GM19351 (cell line): Measurements from ENCODE around the gene CRYL1.
"Not testable (repeated sequence)": the region's sequence is repeated elsewhere in the genome, so short reads cannot be mapped to it uniquely, and the experiment has no call there.

Experiments used
- ATAC-seq: cut with Tn5 transposase; IDR thresholded peaks from one replicate; pipeline ENCODE4 v1.9.1; 2021; ENCODE audit warnings: mild to moderate bottlenecking, moderate library complexity; ENCODE audit not compliant: unreplicated experiment

CRYL1 gene

DNA sequence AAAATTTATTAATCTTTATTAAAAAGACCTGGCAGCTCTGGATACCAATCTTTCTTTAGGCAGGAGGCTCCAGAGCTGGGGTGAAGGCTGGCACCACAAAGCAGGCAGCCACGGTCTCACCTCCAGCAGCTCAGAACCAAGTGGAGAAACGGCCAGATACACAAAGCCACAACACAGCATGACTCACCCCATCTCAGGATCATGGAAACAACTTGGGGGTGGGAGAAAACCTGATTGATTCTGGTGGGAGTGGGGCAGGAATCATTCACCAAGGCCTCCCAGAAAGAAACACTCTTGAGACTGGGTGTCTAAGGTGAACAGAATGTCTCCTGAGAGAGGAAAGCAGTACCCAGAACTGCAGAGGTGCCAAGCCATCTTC lies 64.2 kb downstream of the CRYL1 start:
- no peak for ATAC-seq

DNA sequence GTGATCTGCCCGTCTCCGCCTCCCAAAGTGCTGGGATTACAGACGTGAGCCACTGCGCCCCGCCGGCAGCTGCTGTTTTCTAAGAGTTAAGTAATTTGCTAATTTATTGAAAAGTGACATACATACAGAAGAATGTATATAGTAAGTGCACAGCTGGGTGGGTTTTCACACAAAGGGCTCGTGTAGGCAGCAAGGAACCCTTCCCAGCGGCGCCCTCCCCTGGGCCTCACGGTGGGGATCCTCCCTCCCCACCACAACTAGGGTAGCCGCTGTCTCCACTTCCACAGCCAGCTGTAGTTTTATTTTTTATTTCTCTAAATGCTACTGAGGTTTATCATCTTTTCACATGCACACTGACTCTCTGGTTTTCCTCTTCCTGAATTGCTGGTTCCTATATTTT lies 64.9 kb downstream of the CRYL1 start:
- ATAC-seq, result no peak

DNA sequence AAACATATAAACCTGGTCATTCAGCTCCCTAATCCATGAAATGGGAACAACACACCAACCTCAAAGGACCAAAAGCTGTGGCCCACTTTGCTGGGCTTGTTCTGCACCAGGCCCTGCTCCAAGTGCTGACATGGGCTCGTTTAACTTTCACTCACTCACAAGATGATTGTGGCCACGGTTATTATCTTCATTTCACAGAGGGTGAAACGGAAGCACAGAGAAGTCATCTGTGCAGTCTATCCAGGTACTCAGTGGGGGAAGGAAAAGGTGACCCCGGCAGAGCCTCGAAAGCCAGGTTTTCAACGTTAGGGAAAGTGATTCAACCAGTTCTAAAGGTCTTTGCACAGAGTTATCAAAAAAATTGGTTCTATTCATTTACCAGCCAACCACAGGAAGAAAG lies 68.0 kb downstream of the CRYL1 start:
- ATAC-seq, result no peak

DNA sequence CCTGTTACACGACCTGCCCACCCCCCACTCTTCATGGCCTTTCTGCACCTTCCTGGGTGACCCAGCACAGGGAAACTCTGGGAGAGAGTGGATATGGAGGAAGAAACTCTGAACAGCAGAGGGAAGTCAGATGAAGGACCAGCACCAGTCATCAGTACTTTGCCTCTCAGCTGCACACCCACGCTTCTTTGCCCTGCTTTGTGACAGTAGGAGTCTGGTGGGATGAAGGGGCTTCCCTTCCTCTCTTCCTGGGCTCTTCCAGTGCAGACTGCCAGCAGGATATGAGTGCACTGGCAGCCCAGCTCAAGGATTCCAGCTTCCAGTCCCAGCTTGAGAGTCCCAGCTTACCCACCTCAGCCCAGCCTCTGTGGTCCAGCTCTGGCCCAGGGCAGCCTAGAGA lies 68.9 kb downstream of the CRYL1 start:
- no peak for ATAC-seq

DNA sequence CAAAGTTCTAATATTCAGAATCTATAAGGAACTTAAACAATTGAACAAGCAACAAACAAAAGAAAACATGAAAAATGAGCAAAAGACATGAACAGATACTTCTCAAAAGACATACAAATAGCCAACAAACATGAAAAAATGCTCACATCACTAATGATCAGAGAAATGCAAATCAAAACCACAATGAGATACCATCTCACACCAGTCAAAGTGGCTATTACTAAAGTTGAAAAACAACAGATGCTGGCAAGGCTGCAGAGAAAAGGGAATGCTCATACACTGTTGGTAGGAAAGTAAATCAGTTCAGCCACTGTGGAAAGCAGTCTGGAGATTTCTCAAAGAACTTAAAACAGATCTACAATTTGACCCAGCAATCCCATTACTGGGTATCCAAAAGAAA lies 74.3 kb downstream of the CRYL1 start:
- ATAC-seq, result no peak

DNA sequence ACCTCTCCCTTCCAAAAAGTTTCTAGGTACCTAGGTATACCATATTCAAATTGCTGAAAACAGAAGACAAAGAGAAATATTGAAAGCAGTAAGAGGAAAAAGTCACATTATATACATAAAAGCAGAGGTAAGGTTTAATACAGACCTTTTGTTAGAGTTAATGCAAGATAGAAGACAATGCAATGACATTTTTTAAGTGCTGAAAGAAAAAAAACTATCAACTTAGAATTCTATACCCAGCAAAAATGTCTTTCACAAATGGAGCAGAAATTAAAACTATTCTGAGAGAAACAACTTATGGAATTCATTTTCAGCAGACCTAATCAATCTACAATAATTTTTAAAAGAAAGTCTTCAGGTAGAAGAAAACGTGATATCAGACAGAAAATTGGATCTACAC lies 77.2 kb downstream of the CRYL1 start:
- ATAC-seq, result no peak

DNA sequence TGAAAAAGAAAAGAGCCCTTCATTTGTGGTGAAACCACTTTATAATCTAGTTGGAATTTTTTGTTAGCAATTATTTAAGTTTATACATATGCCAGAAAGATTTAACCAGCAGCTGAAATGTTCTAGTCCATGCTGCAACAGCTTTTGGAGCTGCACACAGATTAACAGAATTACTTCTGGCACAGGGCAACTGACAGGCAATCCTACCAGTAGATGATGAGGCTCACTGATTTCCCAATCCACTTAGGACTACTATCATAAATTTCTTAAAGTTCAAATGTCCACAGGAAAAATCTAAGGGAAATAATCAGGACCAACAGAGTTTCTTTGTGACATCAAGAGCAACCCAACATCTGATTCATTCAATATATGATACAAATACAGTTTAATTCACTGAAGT lies 78.8 kb downstream of the CRYL1 start:
- ATAC-seq, result no peak

DNA sequence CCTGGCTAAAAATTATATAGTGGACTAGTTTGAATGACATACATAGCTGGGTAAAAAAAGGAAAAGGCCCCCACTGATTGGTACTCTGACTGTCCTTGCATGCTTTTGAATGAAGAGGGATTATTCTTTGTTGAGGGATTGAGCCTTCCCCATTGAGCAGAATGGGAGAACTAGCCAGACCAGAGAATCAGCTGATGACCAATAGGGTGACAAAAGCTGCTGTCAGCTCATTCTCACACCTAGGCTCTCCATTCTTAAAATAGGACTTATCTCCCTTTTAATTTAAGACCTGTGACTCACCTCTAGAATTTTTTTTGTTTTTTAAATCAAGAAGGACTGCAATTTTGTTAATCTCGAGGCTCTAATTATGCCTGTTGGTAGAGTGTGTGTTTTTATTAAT lies 79.3 kb downstream of the CRYL1 start:
- ATAC-seq, result no peak

DNA sequence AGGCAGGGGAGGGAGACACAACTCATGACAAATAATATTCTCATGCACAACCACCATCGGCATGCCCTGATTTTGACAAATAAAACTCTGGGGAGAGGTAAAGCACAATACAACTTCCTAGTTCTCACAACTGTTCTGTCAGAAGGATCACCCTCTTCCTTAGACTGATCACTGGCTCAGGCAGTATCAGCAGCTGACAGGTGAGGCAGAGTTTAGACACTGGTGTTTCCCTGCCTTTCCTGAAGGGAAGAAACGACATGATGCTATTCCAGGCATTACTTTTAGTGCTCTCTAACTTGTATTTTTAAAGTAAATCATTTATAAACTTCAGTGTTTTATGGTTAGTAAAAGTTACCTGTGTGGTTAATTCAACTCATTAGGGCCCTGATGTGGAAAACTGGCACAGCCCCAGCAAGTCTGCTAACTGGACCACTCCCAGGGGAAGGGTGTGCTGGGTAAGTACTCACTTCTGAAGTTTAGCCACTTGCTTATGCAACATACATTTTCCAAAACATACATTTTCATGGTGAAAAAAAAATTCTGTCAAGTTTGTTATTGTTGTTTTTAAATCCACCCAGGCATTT lies 82.8 kb downstream of the CRYL1 start:
- ATAC-seq, result no peak

DNA sequence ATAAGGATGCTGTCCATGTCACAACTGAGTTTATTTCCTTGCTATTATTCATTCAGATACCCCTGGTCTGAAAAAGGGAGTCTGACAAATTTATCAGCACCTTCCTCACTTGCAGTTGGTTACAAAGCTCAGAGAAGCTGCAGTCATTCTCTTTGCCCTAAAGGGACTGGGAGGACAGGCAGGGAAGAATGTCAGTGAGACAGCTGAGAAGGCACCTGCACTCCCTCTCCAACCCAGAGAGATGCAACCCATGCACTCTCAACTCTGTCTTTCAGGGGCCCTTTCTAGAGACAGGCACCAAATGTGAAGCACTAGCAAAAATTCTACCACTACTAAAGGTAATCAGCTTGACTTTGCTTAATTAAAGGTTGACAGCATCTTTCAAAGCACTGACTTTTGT lies 83.3 kb downstream of the CRYL1 start:
- ATAC-seq, result no peak

DNA sequence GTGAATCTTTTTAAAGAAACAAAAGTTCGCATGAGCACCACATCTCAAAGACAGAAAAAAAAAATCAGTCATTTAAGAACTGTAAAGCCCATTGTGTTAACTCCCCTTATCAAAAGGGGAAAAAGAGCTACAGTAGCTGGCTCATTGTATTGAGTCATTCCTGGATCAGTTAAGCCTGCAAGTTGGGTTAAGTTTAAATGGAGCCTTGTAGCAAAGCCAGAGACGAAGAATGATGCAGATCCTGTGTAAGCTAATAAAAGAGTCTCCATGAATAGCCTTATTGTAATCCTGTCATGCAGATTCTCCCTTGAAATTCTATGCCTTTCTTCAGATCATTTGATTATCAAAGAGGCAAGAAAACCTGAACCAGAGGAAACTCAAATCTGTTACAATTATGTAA lies 83.8 kb downstream of the CRYL1 start:
- no peak for ATAC-seq

DNA sequence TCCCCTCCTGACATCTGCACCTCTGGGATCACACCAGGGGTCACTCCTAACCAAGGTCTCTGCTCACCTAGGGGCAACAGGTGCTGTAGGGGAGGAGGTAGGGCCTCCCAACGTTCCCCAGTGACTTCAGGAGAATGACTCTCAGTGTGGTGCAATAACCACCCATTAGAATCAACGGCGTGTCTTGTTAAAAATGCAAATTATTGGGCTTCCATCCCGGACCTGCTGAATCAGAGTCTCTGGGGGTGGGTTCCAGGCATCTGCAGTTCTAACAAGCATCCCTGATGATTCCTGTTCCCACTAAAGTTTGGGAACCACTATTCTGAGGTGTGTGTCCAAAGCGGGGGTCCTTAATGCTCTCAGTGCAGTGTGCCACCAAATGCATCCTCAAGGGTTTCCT lies 84.6 kb downstream of the CRYL1 start:
- no peak for ATAC-seq

DNA sequence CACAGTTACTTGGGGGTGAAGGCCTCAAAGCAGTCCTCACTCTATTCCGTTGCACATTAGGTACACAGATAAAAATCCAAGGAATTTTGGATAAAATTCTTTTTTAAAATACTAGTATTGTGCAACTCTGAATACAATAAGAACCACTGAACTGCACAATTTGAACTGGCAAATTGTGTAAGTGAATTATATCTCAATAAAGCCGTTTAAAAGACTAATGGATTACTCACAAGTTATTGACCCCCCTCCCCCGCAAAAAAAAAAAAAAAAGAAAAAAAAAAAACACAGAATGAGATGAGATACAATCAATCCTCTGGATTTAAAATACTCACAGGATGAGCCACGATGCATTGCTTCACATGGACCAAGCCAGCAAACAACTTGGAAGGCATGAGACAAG lies 86.4 kb downstream of the CRYL1 start:
- ATAC-seq, result no peak

DNA sequence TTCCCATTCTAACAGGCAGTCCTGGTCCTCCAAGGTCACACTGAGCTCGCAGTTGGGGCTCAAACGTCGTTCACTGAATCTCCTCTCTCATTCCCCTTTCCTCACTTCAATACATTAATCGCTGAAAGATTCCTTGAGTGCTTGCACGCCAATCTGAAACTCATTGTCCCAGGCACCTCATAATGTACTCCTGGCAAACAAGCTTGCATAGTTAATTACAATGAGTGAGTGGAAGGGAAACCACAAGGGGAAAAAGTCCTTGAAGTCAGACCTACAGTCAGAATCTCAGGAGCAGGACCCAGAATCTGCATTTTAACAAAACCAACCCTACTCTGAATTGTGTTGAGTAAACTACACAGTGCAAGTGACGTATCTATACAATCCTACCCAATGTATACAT lies 86.9 kb downstream of the CRYL1 start:
- ATAC-seq, result no peak

DNA sequence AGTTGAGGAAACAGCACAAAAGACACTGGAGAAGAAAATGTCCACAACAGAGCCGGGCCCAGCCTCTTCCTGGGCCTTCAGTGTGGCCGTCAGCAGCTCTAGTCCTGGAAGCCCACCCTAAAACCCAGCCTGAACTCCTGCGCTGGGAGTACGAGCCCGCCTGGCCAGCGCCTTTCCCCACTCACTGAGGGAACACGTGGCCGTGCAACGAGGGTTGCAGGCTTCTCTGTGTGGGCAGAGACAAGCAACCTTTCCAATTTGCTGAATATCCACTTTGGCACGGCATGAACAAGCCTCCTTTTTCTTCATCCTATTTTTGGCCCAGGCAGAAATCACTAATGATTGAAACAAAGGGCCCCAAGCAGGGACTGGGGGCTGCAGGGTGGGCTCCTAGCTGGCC lies 89.2 kb downstream of the CRYL1 start:
- ATAC-seq, result no peak

DNA sequence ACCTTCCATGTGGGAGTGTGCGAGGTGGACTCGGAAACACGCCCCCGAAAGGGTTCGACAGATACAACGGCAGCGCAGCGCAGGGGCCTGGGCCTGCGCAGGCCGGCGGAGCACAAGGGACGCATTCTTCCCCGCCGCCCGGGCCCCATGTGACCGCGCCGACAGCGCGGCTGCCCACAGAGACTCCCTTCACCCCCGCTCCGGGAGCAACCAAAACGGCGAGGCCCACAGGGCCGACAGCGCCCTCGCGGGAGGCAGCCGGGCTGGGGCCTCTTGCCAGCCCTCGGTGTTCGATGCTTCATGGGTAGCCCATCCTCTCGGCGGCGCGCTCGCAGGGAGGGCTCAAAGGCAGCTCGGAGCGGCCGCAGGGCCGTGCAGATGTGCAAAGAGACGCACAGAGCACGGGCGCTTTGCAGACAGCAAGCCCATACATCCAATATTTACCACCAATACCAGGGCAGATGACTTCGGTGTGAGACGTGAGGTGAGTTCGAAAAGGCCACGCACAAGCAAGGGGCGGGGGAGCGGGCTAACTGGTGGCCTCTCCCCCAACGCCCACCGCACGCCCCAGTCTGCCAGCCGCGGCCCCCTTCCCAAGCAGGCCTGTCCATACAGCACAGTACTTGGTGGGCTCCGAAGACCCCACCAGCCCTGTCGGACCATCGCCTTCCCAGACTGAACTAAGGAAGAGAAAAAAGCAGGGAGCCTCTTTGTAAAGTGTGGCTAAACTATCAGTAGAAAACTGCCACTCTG lies 89.9 kb downstream of the CRYL1 start:
- ATAC-seq, result no peak

DNA sequence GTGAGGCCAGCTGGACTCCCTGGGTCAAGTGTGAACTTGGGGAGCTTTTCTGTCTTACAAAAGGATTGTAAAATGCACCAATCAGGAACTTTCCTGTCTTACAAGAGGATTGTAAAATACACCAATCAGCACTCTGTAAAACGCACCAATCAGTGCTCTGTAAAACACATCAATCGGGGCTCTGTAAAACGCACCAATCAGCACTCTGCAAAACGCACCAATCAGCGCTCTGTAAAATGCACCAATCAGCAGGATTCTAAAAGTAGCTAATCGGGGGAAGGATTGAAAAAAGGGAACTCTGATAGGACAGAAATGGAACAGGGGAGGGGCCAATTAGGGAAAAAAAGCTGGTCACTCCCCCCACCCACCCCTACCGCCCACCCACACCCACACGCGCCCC lies 91.4 kb downstream of the CRYL1 start:
- not testable (repeated sequence) for ATAC-seq

DNA sequence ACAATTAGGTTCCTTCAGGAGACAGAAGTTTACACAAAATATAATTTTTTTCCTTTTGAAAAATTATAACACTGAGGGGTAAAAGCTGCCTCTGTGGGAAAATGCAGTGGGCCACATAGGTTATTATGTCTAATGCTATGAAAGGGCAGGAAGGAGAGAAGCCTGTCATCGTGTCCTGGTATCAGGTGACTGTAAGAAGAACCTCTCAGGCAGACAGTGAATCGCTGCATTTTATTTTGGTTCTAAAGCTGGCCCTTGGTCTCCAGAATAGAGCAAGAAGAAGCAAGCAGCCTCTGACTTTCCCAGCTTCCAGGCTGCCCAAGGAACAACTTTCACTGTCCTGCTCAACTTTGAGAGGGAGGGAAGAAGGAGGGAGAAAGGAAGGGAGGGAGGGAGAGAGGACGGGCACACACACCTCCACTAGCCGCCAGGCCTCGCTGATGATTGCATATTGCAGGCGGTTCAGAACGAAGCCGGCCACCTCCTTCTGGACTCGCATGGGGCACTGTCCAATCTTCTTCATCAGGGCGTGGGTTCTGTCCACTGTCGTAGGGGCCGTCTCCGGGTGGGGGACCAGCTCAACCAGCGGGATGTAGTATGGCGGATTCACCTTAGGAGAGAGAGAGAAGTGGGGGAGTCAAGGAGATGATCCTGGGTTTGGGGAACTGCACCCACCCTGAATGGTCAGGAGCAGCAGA lies 93.8 kb downstream of the CRYL1 start:
- no peak for ATAC-seq

DNA sequence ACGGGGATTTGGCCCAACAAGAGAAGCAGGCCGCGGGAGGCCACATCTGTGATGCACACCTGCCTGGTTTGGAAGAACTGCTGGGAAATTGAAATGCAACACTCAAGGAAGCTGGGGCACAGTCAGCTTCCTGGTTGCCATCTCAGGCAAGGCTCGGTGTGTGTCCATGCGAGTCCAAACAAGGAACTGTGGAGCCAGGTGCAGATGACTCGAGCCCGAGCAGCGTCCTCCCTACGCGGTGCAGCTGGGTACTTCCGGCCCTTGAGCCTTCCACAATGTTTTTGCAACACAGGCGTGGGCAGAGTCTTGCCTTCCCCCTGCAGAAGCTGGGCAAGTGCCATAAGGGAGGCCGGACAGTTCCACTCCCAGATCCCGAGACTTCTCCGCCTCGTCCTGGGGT lies 94.6 kb downstream of the CRYL1 start:
- ATAC-seq, result no peak

DNA sequence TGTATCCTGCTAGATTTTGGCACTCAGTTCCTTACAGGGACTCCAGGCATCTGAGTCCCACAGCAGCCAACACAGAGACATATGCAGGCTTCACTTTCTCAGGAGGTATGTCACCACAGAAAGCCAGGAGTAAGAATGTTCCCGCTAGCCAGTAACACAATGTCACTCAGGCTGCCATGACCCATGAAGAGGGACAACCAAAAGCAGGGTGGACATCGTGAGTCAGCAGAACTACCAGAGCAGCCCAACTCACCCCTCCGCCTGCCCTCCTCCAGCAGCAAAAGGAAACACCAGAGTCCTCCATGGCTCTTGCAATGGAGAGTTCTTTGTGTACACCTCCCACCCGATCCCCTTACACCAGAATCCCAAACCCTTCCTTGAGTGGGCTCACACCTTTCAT lies 95.4 kb downstream of the CRYL1 start:
- ATAC-seq, result no peak

DNA sequence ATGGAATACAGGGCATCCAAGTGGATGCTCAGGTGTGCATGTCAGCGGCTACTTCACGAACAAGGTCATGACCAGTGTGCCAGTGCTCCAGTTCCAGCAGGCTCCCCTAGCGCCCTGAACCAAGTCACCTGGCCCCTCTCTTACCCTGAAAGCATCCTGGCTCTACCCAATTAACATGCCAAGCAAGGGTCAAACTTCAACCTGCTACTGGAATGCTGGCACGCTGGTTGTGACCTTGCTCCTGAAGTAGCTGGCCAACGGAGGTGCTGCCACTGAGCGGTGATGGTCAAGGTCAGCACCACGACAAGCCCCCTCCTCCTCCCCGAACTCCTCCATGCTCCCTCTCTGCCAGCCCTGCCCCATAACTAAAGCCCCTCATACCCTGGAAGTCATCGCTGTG lies 96.0 kb downstream of the CRYL1 start:
- ATAC-seq, result no peak
